ENCODE data around the gene SGF29.
A peak's percentile ranks its signal among the peaks of the same experiment; 100 is the strongest.
"Not testable (repeated sequence)": the region's sequence is repeated elsewhere in the genome, so short reads cannot be mapped to it uniquely, and the experiment has no call there.

The SGF29 gene

DNA sequence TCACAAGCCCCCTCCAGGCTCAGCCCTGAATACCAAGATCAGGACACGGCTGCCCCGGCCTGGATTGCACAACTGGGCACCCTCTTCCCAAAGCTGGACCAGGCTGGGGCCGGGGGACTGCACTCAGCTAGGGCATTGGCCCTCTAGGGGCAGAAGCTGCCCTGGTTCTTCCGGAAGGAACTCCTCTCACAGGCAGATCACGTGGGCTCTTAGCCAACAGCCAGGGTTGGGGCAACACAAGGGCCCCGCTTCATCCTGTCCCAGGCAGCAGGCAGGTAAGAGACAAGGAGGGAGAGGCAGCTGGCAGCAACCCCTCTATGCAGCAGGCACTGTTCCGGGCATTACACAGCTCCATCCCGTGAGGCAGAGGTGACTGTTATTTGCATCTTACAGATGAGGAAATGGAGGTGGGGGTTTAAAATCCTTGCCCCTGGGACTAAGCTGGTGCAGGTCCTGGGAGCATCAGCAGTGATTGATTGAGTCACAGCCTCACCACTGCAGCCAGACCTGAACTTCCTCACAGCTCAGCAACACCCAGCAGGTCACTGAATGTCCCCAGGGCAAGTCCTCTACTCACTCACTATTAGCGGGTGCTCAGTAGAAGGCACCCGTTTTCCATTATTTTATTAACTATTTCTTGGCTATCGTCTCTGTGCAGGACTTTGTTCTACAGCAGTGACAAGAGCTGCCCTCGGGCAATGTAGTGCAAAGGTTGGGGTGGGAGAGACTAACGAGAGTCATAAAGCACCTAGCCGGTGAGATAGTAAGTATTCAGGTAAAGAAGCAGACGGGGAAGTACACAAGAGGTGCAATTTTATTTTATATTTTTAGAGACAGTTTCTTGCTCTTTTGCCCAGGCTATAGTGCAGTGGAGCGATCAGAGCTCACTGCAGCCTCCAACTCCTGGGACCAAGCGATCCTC, 58.9 kb downstream of the SGF29 start:
- DNase-seq (ENCODE audit: low read depth), result not testable (repeated sequence)

DNA sequence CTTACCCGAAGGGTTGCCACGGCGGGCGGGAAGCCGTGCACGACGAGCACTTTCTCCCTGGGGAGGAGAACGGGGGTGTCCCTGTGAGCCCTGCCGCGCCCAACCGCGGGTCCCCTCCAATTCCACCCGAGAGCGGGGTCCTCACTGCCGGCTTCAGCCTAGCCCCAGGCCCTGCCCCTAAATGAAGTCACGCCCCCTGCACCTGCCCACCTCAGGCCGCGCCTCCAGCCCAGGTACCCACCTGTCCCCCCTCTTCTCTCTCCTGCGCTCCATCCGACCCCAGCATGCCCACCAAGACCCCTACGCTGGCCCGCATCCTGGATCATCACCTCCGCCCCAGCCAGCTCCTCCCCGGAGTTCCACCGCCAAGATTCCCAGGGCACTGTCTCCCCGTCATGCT, 60.2 kb downstream of the SGF29 start:
- not testable (repeated sequence) for DNase-seq (ENCODE audit: low read depth)

DNA sequence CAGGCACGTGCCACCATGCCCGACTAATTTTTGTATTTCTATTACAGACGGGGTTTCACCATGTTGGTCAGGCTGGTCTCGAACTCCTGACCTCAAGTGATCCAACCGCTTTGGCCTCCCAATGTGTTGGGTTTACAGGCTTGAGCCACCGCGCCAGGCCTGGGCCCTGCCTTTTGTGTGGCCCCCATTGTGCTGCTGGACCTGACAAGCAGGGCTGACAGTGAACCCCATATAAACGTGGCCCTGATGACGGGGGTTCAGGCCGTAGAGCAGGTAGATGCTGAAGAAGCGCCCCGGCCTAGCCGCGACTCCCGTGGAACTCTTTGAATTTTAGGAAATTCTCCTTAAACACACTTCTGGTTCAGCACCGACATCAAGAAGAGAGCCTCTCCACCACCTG, 60.8 kb downstream of the SGF29 start:
- DNase-seq (ENCODE audit: low read depth), result not testable (repeated sequence)

DNA sequence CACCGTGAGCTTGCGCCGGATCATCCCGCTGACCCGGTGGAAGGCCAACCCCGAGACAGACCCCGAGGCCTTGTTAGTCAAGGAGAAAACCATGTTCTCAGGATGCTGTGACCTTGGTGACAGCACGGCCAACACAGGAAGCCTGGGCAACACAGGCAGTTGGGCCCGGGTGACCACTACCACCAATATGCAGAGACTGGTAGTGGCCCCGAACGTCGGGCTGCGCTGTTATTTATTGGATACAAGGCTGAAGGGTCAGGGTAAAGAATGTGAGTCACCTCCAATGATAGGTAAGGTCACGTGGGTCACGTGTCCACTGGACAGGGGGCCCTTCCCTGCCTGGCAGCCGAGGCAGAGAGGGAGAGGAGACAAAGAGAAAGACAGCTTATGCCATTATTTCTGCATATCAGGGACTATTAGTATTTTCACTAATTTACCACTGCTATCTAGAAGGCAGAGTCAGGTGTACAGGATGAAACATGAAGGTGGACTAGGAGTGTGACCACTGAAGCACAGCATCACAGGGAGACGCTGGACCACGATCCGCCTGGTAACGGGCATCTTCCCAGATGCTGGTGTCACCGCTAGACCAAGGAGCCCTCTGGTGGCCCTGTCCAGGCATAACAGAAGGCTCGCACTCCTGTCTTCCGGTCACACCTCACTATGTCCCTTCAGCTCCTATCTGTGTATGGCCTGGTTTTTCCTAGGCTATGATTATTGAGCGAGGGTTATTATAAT, 61.9 kb downstream of the SGF29 start:
- not testable (repeated sequence) for DNase-seq (ENCODE audit: low read depth)

DNA sequence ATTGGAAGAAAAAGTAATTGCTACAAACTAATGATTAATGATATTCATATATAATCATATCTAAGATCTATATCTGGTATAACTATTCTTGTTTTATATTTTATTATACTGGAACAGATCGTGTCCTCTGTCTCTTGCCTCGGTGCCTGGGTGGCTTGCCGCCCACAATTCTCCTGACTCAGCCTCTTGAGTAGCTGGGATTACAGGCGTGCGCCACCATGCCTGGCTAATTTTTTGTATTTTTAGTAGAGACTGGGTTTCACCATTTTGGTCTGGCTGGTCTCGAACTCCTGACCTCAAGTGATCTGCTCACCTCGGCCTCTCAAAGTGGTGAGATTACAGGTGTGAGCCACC, 62.5 kb downstream of the SGF29 start:
- DNase-seq (ENCODE audit: low read depth), result not testable (repeated sequence)

DNA sequence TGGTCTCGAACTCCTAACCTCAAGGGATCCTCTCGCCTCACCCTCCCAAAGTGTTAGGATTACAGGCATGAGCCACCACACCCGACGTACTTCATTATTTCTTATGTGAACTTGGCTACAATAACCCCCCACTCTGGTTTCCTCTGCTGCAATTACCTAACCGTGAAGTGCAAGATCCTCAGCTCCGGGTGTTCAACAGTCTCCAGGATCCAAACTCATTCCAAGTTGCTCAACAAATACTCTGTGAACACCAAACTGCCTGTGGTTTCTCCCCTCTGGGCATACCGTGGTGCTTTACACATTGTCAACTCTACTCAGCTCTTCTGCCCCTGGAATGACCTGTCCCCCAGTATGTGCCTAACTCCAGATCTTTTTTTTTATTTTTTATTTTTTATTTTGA, 62.9 kb downstream of the SGF29 start:
- DNase-seq (ENCODE audit: low read depth), result no peak

DNA sequence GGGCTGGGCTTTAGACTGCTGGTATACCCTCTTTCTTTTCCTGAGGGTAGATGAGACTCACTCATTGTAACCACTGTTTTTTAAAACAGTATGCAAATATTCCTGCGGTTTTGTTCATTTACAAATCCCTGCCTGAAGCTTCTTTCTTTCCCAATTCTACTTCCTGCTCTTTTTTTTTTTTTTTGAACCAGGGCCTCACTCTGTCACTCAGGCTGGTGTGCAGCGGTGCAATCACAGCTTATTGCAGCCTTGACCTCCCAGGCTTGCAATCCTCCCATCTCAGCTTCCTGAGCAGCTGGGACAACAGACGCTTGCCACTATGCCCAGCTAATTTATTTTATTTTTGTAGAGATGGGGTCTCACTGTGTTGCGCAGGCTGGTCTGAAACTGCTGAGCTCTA, 64.2 kb downstream of the SGF29 start:
- DNase-seq (ENCODE audit: low read depth), result no peak

DNA sequence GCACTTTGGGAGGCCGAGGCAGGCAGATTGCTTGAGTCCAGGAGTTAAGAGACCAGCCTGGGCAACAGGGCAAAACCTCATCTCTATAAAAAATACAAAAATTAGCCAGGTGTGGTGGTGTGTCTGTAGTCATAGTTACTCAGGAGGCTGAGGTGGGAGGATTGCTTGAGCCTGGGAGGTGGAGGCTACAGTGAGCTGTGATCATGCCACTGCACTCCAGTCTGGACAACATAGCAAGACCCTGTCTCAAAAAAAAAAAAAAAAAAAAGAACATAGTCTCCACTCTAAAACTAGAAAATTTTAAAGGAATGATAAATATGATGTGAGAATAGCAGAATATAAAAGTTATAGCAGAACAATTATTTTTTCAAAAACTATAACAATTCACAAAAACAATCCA, 66.6 kb downstream of the SGF29 start:
- not testable (repeated sequence) for DNase-seq (ENCODE audit: low read depth)

DNA sequence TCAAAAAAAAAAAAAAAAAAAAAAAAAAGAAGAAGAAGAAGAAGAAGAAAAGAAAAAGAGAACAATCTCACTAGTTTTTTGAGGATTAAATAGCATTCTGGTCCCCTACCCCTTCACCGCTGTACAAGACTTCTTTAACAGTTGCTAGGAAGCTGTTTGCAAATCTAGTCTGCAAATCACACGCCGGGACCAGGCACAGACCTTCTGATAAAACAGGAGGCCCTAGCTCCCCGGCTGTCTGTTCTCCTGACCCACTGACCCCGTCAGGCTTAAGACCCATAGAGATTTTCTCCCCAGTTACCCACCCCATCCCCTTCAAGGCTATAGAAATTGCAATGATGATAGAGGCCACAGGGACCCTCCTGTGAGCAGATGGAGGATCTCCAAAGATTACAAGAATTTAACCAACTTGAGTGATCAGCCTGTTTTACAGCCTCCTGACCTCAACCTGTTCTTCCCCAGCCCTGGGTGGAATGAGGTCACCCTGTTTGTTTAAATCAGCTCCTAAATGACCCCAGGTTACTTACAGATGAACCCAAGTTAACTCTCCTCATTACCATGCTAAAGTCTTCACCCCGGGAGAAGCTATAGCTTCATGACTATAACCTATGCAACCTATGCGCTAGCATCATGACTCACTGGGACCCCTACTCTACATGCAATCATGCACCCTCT, 67.9 kb downstream of the SGF29 start:
- DNase-seq (ENCODE audit: low read depth), result no peak

DNA sequence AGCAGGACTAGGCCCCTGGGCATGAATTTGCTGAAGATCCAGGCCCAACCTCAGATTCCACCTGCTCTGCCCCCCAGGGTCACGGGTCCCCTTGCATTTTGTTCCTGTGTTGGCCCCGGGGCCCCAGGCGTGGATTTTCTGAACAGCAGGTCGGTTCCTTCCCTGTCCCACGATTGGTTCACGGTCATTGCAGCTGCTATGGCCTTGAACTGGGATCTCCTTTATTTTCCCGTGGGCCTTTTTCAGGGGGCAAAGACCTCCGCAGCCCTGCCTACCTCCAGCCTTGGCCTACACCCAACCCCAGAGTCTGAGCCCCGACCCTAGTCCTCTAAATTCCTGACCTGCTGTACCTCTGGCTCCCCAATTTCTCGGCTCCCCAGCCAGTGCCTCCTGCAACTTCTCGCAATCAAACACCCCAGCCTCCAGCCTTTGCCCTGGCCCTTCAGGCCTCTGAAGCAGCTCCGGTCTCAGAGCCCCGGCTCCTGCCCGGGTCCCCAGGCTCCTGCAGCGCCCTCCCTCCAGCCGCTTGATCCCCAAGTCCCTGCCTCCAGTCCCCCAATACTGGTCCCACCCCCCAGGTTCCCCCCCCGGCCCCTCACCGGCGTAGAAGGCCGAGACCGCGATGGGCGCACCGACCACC, 68.9 kb downstream of the SGF29 start:
- not testable (repeated sequence) for DNase-seq (ENCODE audit: low read depth)

DNA sequence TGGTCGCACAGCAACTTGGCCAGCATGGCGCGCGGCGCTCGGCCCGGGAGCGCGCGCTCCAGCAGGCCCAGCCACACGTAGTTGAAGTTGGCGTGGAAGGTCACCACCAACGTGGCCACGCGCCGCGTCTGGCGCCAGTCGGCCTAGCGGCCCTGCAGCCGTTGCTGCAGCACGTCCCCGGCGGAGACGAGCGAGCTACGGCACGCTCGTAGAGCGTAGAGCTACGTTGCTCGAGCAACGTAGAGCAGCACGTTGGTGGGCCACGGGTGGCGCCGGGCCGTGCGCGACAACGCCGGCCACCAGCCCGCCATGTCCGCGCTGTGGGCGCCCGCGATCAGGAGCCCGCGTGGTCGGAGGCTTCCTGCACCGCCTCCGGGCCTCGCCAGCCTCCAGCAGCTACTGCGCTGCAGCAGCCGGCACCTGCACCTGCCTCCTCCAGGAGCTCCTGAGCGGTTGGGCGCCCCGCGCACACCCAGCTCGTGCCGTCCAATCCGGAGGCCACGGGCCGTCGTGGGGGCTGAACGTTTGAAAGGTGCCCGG, 69.5 kb downstream of the SGF29 start:
- DNase-seq (ENCODE audit: low read depth), result peak; percentile 27

DNA sequence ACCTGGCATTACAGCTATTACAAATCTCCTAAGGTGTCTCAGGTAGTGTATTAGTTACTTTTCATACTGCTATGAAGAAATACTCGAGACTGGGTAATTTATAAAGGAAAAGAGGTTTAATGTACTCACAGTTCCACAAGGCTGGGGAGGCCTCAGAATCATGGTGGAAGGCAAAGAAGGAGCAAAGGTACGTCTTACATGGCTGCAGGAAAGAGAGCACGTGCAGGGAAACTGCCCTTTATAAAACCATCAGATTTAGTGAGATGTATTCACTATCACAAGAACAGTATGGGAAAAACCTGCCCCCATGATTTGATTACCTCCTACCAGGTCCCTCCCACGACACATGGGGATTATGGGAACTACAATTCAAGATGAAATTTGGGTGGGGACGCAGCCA, 77.2 kb downstream of the SGF29 start:
- DNase-seq (ENCODE audit: low read depth), result not testable (repeated sequence)

DNA sequence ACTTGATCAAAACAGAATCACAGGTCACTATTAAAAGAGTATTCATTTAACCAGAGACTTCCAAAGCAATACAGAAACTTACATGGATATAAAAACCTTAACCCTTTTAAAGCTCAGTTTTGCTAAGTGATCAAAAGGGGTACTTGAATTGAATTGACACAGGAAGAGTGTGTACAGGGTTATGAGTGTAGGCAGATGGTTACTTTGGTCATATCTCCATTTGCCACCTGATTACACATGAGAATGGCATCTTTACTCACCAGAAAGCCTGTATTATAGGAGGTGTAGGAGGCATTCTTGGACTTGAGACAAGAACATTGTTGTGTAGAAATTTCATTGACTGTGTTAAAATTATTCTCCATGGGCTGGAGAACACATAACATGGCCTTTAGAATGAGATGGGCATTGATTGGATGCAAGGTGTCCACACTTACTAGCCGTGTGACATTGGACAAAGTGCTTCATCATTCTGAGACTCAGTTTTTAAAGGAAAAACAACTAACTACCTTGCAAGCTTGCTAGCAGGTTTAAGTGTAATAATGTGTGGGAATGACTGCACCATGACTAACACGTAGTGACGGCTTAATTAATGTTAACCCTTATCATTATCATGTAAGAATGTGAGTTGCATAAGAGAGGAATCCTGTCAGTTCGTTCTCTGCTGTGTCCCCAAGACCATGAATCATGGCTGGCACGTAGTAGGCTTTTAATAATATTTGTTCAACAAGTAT, 82.5 kb downstream of the SGF29 start:
- DNase-seq (ENCODE audit: low read depth), result not testable (repeated sequence)

DNA sequence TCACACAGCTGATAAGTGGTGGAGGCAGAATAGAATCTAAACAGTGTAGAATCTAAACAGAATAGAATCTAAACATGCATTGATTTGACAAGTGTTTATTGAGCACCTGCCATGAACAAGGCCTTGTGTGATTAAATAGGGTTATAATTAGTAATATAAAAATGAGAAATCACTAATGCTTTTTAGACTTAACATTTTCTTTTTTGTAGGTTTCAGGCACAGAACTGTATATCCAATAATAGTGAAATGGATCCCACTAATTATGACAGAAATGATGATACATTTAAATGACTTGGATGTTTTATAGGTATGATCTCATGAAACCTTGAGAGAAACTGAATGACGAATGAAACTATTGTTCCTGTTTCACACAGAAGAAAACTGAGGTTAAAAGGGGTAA, 84.0 kb downstream of the SGF29 start, which contains the start of gene NPIPB8:
NPIPB8 (plus strand) TSS at position 301 of the 400 bp plus-strand sequence. CDS start 296 bp downstream, outside the sequence.
- DNase-seq (ENCODE audit: low read depth), result not testable (repeated sequence)

DNA sequence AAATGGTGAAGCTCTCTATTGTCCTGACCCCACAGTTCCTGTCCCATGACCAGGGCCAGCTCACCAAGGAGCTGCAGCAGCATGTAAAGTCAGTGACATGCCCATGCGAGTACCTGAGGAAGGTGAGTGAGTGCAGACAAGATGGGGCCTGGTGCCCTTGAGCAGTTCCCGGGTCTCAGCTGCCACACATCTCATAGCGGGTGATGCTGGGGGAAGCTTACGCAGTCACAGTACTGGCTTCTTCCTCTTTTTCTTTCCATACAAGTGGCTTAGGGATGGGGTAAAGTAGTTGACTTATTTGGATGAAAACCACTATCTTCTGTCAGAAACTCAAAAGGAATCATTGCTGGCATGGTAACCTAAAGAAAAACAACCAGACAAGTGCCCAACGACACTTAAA, 84.6 kb downstream of the SGF29 start:
- DNase-seq (ENCODE audit: low read depth), result not testable (repeated sequence)

DNA sequence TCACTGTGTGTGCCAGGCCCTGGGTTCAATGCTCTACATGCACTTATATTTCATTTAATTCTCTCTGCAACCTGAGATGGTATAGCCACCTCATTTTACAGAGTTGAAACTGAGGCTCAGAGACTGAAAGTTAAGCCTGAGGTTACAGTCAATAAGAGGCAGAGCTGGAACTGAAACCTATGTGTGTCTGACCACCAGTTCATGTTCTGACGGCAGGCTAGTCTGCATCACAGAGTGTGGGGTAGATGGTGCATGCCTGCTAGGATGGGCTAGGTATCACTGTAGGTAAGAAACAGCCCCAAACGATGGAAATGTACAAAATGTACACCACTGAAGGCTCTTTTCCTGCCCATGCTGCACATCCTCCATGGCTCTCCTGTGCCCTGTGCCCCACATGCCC, 86.2 kb downstream of the SGF29 start:
- DNase-seq (ENCODE audit: low read depth), result not testable (repeated sequence)
